ENCODE results near the gene MVB12B. TPM values are rescaled to one million over a fixed set of nuclear protein-coding genes. Genes with fewer than 3 reads are reported as not detected.

Gene MVB12B
- polyA plus RNA-seq, 1 experiment, result 4.4 TPM

DNA sequence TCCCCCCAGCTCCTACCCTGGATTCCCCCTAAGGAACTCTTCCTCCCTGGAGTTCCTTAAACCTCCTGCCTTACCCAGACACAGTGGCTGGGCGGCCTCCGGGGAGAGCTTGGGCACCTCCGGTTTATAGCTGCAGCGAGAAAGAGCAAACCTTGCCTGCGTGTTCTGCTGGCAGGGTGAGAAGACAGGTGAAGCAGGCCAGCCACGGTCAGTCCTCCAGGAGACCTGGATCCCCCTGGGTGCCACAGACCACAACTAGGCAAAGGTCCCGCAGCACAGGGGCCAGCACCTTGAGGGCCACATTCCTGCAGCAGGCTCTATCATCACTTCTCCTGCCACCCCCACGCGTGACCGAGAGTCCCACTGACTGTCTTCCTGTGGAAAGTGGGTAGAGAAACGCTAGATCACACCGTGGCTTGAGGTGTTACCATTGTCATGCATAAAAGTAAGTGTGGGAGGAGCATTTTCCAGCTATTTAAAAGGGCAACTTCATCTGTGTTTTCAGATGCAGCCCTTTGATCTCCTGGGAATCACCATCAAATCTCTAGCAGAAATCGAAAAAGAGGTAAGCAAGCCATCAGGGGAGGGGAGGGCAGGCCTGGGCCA lies 156.9 kb downstream of the MVB12B start:
- DNase-seq (ENCODE audit: low read depth, low spot score), result no peak
- POLR2A ChIA-PET, result no interaction called here
- Histone ChIP-seq H3K27me3 (ENCODE audit: control insufficient read depth, insufficient read depth, low read length) (no peaks in the 10 kb centered on the region), H3K9me3 (ENCODE audit: control insufficient read depth, insufficient read depth, low read length) (no peaks in the 10 kb centered on the region), H3K4me3 (ENCODE audit: low read depth, low read length) (no peak overlapping the region), H3K27ac (ENCODE audit: low read depth, low read length) (no peak overlapping the region)
- CTCF ChIA-PET, result interaction anchor here (2.9 to 3.4 kb wide), 2 partner anchors 8 to 16 kb away, joined by 14 to 40 read pairs; no protein-coding TSS in a partner anchor
- TF ChIP-seq, protein P1, sequence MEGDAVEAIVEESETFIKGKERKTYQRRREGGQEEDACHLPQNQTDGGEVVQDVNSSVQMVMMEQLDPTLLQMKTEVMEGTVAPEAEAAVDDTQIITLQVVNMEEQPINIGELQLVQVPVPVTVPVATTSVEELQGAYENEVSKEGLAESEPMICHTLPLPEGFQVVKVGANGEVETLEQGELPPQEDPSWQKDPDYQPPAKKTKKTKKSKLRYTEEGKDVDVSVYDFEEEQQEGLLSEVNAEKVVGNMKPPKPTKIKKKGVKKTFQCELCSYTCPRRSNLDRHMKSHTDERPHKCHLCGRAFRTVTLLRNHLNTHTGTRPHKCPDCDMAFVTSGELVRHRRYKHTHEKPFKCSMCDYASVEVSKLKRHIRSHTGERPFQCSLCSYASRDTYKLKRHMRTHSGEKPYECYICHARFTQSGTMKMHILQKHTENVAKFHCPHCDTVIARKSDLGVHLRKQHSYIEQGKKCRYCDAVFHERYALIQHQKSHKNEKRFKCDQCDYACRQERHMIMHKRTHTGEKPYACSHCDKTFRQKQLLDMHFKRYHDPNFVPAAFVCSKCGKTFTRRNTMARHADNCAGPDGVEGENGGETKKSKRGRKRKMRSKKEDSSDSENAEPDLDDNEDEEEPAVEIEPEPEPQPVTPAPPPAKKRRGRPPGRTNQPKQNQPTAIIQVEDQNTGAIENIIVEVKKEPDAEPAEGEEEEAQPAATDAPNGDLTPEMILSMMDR (IDR thresholded peaks at IDR 0.05; ENCODE audit: low read depth, low read length), result no peak

DNA sequence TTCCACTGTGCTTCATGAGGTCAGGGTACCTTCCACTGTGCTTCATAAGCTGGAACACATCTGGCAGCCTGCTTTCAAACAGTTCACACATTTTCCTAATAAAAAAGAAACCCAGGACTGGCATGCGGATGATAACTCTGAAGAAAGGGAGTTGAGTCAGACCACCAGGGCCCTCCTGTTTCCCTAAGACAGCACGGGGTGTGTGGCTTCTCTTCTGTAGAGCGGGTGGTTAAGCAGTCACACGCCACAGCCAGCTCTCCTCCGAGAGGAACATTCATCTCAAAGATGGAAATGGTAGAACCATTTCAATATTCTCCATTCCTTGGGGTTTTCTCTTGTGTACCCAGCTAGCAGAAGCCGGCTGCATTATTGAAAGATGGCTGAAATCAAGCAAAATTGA lies 159.0 kb downstream of the MVB12B start:
- CTCF ChIA-PET, result no interaction called here
- no peak for DNase-seq (ENCODE audit: low read depth, low spot score)
- no peak overlapping the region for H3K4me3 ChIP-seq (ENCODE audit: low read depth, low read length)
- no peaks in the 10 kb centered on the region for H3K9me3 ChIP-seq (ENCODE audit: control insufficient read depth, insufficient read depth, low read length)
- POLR2A ChIA-PET, result no interaction called here
- no peak overlapping the region for H3K27ac ChIP-seq (ENCODE audit: low read depth, low read length)
- TF ChIP-seq, protein P1 (IDR thresholded peaks at IDR 0.05; ENCODE audit: low read depth, low read length), result no peak
- no peaks in the 10 kb centered on the region for H3K27me3 ChIP-seq (ENCODE audit: control insufficient read depth, insufficient read depth, low read length)

DNA sequence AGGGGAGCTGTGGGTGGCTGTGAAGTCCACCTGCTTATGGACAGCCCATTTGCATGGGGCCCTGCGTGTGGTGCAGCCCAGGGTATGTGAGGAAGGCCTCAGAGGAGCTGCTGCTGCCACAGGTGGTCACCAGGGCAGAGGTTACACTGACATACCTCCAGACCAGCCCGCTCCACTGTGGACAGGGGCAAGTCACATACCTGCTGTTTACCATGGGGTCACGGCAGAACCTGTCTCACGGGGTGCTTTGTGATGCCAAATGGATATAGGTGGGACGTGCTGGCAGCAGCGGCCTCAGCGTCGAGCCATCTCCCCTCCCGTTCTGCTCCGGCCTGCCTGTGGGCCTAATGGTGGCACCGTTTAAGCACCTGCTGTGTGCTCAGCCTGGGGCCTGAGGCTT lies 159.6 kb downstream of the MVB12B start:
- DNase-seq (ENCODE audit: low read depth, low spot score), result no peak

DNA sequence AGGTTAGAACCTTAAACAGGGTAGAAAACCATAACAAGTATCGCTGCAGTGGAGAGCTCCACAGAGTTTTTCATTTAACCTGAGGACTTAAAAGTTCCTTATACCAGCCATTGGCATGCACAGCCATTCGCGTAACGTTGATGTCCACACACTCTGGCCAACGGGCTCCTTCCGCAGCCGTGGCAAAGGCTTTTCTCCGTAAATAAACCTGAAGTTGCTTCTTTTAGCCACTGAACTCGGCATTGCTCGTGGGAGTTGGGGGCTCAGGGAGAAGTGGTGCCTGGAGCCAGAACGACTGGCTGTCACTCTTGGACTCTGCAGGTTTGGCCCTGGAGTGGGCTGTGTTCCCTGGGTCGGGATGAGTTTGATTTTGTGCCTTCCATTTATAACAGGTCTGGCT lies 161.2 kb downstream of the MVB12B start:
- TF ChIP-seq, protein P1 (IDR thresholded peaks at IDR 0.05; ENCODE audit: low read depth, low read length), result no peak
- no peaks in the 10 kb centered on the region for H3K9me3 ChIP-seq (ENCODE audit: control insufficient read depth, insufficient read depth, low read length)
- H3K4me3 ChIP-seq (ENCODE audit: low read depth, low read length), result no peak overlapping the region
- ChIA-PET CTCF (interaction anchor here (0.6 to 1.1 kb wide), 2 partner anchors 11 to 13 kb away, joined by 3 to 5 read pairs; no protein-coding TSS in a partner anchor), POLR2A (no interaction called here)
- H3K27me3 ChIP-seq (ENCODE audit: control insufficient read depth, insufficient read depth, low read length), result no peaks in the 10 kb centered on the region
- no peak for DNase-seq (ENCODE audit: low read depth, low spot score)
- H3K27ac ChIP-seq (ENCODE audit: low read depth, low read length), result no peak overlapping the region

More for the DNA sequence above, 159.6 kb downstream of the MVB12B start:
- no peak overlapping the region for H3K27ac ChIP-seq (ENCODE audit: low read depth, low read length)
- H3K9me3 ChIP-seq (ENCODE audit: control insufficient read depth, insufficient read depth, low read length), result no peaks in the 10 kb centered on the region
- ChIA-PET POLR2A (no interaction called here), CTCF (no interaction called here)
- no peaks in the 10 kb centered on the region for H3K27me3 ChIP-seq (ENCODE audit: control insufficient read depth, insufficient read depth, low read length)
- TF ChIP-seq, protein P1 (IDR thresholded peaks at IDR 0.05; ENCODE audit: low read depth, low read length), result no peak
- no peak overlapping the region for H3K4me3 ChIP-seq (ENCODE audit: low read depth, low read length)

DNA sequence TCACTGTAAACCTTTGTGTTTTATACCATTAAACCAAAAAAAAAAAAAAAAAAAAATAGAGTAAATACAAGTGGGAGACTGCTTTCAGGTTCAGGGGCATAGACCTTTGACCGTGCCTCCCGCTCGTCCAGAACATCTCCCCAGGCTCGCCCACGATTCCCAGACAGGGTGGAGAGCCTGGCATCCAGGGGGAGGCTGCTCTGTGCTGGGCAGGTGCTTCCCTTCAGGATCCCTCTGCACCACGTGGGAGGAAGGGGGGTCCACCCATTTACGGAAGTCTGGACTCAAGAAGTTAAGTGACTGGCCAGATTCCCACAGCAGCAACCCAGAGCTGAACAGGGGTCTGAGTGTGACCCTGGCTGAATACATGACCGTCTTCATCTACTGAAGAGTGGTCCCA lies 161.7 kb downstream of the MVB12B start:
- TF ChIP-seq, protein P1 (IDR thresholded peaks at IDR 0.05; ENCODE audit: low read depth, low read length), result no peak

More for the DNA sequence above, 161.7 kb downstream of the MVB12B start:
- H3K4me3 ChIP-seq (ENCODE audit: low read depth, low read length), result no peak overlapping the region
- no peak overlapping the region for H3K27ac ChIP-seq (ENCODE audit: low read depth, low read length)
- DNase-seq (ENCODE audit: low read depth, low spot score), result no peak
- ChIA-PET POLR2A (no interaction called here), CTCF (interaction anchor here (0.6 to 1.1 kb wide), 2 partner anchors 11 to 13 kb away, joined by 3 to 5 read pairs; no protein-coding TSS in a partner anchor)
- H3K27me3 ChIP-seq (ENCODE audit: control insufficient read depth, insufficient read depth, low read length), result no peaks in the 10 kb centered on the region
- no peaks in the 10 kb centered on the region for H3K9me3 ChIP-seq (ENCODE audit: control insufficient read depth, insufficient read depth, low read length)

All from AG04450 (cell line).